IPS-18a (cell line): Measurements from ENCODE around the gene BBS9.

Experiments used
- H3K27ac ChIP-seq: one replicate; pipeline ENCODE4 v1.5.1; 2013; ENCODE audit warnings: low read length
- H3K27me3 ChIP-seq: one replicate; pipeline ENCODE4 v1.6.1; 2013; ENCODE audit warnings: mild to moderate bottlenecking, low read length; ENCODE audit not compliant: control insufficient read depth, insufficient read depth
- H3K36me3 ChIP-seq: one replicate; pipeline ENCODE4 v1.6.1; 2013; ENCODE audit warnings: low read depth, low read length; ENCODE audit not compliant: control insufficient read depth
- H3K4me1 ChIP-seq: one replicate; pipeline ENCODE4 v1.6.1; 2013; ENCODE audit warnings: low read depth, low read length; ENCODE audit not compliant: control insufficient read depth
- H3K4me3 ChIP-seq: one replicate; pipeline ENCODE4 v1.5.1; 2013; ENCODE audit warnings: low read length
- H3K9ac ChIP-seq: one replicate; pipeline ENCODE4 v1.6.1; 2013; ENCODE audit warnings: mild to moderate bottlenecking, low read length, moderate library complexity
- H3K9me3 ChIP-seq: one replicate; pipeline ENCODE4 v1.6.1; 2013; ENCODE audit warnings: low read depth, low read length; ENCODE audit not compliant: control insufficient read depth

BBS9 gene

DNA sequence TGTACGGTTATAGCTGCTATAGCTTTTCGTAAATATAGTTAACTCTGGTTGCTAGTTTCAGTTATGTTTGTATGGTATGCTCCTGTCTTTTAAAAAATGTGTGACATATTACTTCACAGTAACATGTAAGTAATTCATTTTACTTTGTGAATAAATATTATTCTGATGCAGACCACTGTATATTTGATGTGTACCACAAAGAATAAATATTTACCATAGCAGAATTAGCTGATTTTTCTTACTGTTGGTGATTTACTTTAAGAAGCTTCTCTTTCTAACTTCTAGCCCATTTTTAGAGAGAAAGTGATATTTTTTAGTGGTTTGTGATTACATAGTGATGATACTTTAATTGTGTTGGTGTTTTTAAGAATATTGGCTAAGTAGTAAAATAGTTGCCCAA is 292.8 kb downstream of the BBS9 start:
- H3K4me3 ChIP-seq, result no peak overlapping the region
- no peaks in the 10 kb centered on the region for H3K27me3 ChIP-seq
- no peaks in the 10 kb centered on the region for H3K9me3 ChIP-seq
- H3K36me3 ChIP-seq, result no peaks in the 10 kb centered on the region
- no peak overlapping the region for H3K27ac ChIP-seq
- H3K9ac ChIP-seq, result no peak overlapping the region
- H3K4me1 ChIP-seq, result peaks cover 12% of the 10 kb centered on the region

DNA sequence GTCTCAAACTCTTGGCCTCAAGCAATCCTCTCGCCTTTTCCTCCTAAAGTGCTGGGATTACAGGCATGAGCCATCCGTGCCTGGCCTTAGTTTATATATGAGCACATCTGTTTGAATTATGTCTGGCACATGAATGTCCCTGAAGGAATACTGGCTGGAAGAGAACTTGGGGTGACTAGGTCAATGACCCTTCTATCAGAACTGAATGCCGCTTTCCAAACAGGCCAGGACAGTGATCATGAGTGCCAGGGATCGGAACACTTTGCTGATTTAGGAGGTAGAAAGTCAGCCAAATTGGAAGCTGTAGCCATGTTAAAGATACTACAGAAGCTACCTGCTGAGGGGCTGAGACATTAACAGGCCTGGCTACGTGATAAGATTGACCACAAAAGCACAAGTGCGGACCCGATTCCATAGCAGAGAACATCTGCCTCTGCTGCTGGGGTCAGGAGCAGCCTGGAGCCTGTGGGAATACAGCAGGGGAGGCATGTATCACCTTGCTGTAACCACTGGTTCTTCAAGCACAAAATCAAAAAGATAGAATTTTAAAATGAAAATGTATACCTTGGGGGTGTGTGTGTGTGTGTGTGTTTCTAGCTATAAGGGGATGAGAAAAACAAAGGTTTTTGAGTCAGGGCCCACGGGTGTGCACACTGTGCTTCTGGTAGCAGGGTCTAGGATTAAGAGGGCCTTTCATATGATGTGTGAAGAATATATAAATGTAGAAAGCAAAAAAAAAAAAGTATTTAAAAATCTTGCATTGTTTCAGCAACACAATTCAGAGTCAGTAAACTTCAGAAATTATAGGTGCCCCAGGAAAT is 293.7 kb downstream of the BBS9 start:
- no peak overlapping the region for H3K9ac ChIP-seq
- no peak overlapping the region for H3K27ac ChIP-seq
- no peaks in the 10 kb centered on the region for H3K36me3 ChIP-seq
- no peaks in the 10 kb centered on the region for H3K27me3 ChIP-seq
- no peak overlapping the region for H3K4me3 ChIP-seq
- H3K4me1 ChIP-seq, result peaks cover 9% of the 10 kb centered on the region
- no peaks in the 10 kb centered on the region for H3K9me3 ChIP-seq

GRCh38 chr7:33423646-33424020 is 294.3 kb downstream of the BBS9 start:
- Histone ChIP-seq H3K9ac (no peak overlapping the region), H3K4me3 (no peak overlapping the region), H3K27me3 (no peaks in the 10 kb centered on the region), H3K36me3 (no peaks in the 10 kb centered on the region), H3K9me3 (no peaks in the 10 kb centered on the region), H3K4me1 (peaks cover 4% of the 10 kb centered on the region), H3K27ac (no peak overlapping the region)

- Histone ChIP-seq H3K27me3 (no peaks in the 10 kb centered on the region), H3K9me3 (no peaks in the 10 kb centered on the region), H3K27ac (no peak overlapping the region), H3K9ac (no peak overlapping the region), H3K36me3 (no peaks in the 10 kb centered on the region), H3K4me3 (no peak overlapping the region), H3K4me1 (no peaks in the 10 kb centered on the region)
These were observed 296.0 kb downstream of the BBS9 start for GRCh38 chr7:33425395-33425794.

- H3K27ac ChIP-seq, result no peak overlapping the region
- no peak overlapping the region for H3K9ac ChIP-seq
- no peak overlapping the region for H3K4me3 ChIP-seq
- H3K4me1 ChIP-seq, result no peaks in the 10 kb centered on the region
- H3K9me3 ChIP-seq, result no peaks in the 10 kb centered on the region
- H3K36me3 ChIP-seq, result no peaks in the 10 kb centered on the region
- no peaks in the 10 kb centered on the region for H3K27me3 ChIP-seq
These were observed 296.7 kb downstream of the BBS9 start for GRCh38 chr7:33425929-33426678.

- H3K9ac ChIP-seq, result no peak overlapping the region
- no peaks in the 10 kb centered on the region for H3K36me3 ChIP-seq
- no peak overlapping the region for H3K27ac ChIP-seq
- no peak overlapping the region for H3K4me3 ChIP-seq
- no peaks in the 10 kb centered on the region for H3K4me1 ChIP-seq
- H3K9me3 ChIP-seq, result no peaks in the 10 kb centered on the region
- H3K27me3 ChIP-seq, result no peaks in the 10 kb centered on the region
These were observed 299.1 kb downstream of the BBS9 start for GRCh38 chr7:33428415-33428814.

DNA sequence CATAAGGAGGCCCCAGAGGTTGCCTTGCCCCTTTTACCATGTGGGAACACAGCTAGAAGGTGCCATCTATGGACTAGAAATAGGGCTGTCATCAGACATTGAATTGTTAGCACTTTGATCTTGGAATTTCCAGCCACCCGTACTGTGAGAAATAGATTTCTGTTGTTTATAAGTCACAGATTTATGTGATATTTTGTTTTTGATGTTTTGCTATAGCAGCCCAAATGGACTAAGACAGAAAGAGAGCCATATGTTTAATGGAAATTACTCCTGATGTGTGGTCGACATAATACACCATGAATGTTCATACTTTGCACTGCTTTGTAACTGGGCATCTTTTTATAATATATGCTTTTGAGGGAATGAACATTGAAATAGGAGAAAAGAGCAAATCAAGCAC is 302.2 kb downstream of the BBS9 start:
- no peaks in the 10 kb centered on the region for H3K27me3 ChIP-seq

DNA sequence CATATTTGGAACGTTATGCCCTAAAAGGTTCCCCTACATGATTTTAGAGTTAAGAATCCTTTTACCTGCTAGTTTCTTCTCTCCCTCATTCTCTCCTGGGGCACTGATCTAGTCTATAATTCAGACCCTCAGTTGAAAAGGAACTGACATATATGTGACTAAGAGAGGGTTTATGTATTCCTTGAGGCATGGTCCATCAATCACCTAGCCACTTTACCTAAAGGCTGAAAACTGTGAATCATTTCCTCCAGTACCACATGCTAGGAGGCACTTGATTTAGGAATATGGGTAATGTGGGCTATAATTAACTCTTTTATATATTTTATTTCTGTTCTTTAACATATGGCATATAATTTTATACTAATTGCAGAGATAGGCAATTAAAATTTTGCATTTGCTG is 303.5 kb downstream of the BBS9 start:
- Histone ChIP-seq H3K27me3 (no peaks in the 10 kb centered on the region), H3K9ac (no peak overlapping the region), H3K9me3 (no peaks in the 10 kb centered on the region), H3K4me3 (no peak overlapping the region), H3K27ac (no peak overlapping the region), H3K4me1 (no peaks in the 10 kb centered on the region), H3K36me3 (no peaks in the 10 kb centered on the region)

More for the DNA sequence above, 302.2 kb downstream of the BBS9 start:
- Histone ChIP-seq H3K4me1 (no peaks in the 10 kb centered on the region), H3K9me3 (no peaks in the 10 kb centered on the region), H3K27ac (no peak overlapping the region), H3K36me3 (no peaks in the 10 kb centered on the region), H3K9ac (no peak overlapping the region), H3K4me3 (no peak overlapping the region)

GRCh38 chr7:33433357-33433756 is 304.0 kb downstream of the BBS9 start:
- no peak overlapping the region for H3K9ac ChIP-seq
- no peaks in the 10 kb centered on the region for H3K27me3 ChIP-seq
- no peak overlapping the region for H3K27ac ChIP-seq
- H3K4me1 ChIP-seq, result no peaks in the 10 kb centered on the region
- no peaks in the 10 kb centered on the region for H3K36me3 ChIP-seq
- H3K4me3 ChIP-seq, result no peak overlapping the region
- H3K9me3 ChIP-seq, result no peaks in the 10 kb centered on the region

DNA sequence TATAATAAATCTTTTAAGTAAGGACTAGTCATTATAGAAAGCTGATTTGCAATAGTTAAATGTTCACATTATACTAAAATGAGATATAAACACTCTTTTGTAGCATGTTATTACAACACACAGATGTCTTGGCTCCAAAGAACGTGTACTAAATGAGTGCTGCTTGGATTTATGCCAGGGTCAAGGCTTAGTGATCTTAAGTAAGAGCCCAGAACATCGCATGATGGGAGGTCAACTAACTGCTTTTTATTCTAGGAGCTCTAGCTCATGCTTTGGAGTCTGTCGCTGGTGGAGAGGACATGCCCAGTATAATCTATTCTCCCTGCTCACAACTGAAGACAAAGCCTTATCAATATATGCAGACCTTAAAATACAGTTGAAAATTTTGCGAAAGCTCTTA is 315.1 kb downstream of the BBS9 start:
- H3K4me3 ChIP-seq, result no peak overlapping the region
- H3K9me3 ChIP-seq, result no peaks in the 10 kb centered on the region
- no peaks in the 10 kb centered on the region for H3K4me1 ChIP-seq
- H3K36me3 ChIP-seq, result no peaks in the 10 kb centered on the region
- no peak overlapping the region for H3K27ac ChIP-seq
- H3K9ac ChIP-seq, result no peak overlapping the region
- no peaks in the 10 kb centered on the region for H3K27me3 ChIP-seq

- Histone ChIP-seq H3K9ac (no peak overlapping the region), H3K4me1 (no peaks in the 10 kb centered on the region), H3K27ac (no peak overlapping the region), H3K27me3 (no peaks in the 10 kb centered on the region), H3K36me3 (no peaks in the 10 kb centered on the region), H3K9me3 (no peaks in the 10 kb centered on the region), H3K4me3 (no peak overlapping the region)
These were observed 317.2 kb downstream of the BBS9 start for GRCh38 chr7:33446551-33446950.

- H3K27me3 ChIP-seq, result no peaks in the 10 kb centered on the region
- H3K27ac ChIP-seq, result no peak overlapping the region
- no peak overlapping the region for H3K9ac ChIP-seq
- H3K4me1 ChIP-seq, result no peaks in the 10 kb centered on the region
- no peak overlapping the region for H3K4me3 ChIP-seq
- H3K9me3 ChIP-seq, result no peaks in the 10 kb centered on the region
- H3K36me3 ChIP-seq, result no peaks in the 10 kb centered on the region
These were observed 318.7 kb downstream of the BBS9 start for GRCh38 chr7:33448035-33448434.
